SK-N-SH treated with all-trans-retinoic acid at 6 μM for 48 hours (cell line): ENCODE data around the gene SLC15A2.

ENCODE experiments used
- CREB5 ChIP-seq: fragments of 250-450 bp; sonication (Bioruptor Pico); IDR thresholded peaks from 2 replicates; pipeline ENCODE4 v1.5.1; 2020; ENCODE audit warnings: low read depth, mild to moderate bottlenecking, moderate library complexity
- CSDC2 ChIP-seq: fragments of 250-450 bp; sonication (Bioruptor Pico); IDR thresholded peaks from 2 replicates; pipeline ENCODE4 v1.5.0; 2020; ENCODE audit warnings: mild to moderate bottlenecking, moderate library complexity
- ESRRG ChIP-seq: fragments of 250-450 bp; sonication (Bioruptor Pico); IDR thresholded peaks from 2 replicates; pipeline ENCODE4 v1.6.1; 2021; ENCODE audit warnings: mild to moderate bottlenecking
- GLIS3 ChIP-seq: fragments of 250-450 bp; sonication (Bioruptor Pico); IDR thresholded peaks from 2 replicates; pipeline ENCODE4 v1.5.0; 2020; ENCODE audit warnings: mild to moderate bottlenecking, moderate library complexity
- ISL1 ChIP-seq: fragments of 250-450 bp; sonication (Bioruptor Pico); IDR thresholded peaks from 2 replicates; pipeline ENCODE4 v2.1.2; 2022; ENCODE audit warnings: mild to moderate bottlenecking, moderate library complexity
- OSR1 ChIP-seq: fragments of 250-450 bp; sonication (Bioruptor Pico); IDR thresholded peaks from 2 replicates; pipeline ENCODE4 v1.8.0; 2022; ENCODE audit warnings: moderate library complexity, mild to moderate bottlenecking, inconsistent platforms
- PATZ1 ChIP-seq: fragments of 250-450 bp; sonication (Bioruptor Pico); IDR thresholded peaks from 2 replicates; pipeline ENCODE4 v1.8.0; 2020; ENCODE audit warnings: mild to moderate bottlenecking, moderate library complexity, borderline replicate concordance
- RARB ChIP-seq: fragments of 250-450 bp; sonication (Bioruptor Pico); IDR thresholded peaks from 2 replicates; pipeline ENCODE4 v1.8.0; 2021; ENCODE audit warnings: mild to moderate bottlenecking, moderate library complexity
- TSHZ2 ChIP-seq: fragments of 250-450 bp; sonication (Bioruptor Pico); IDR thresholded peaks from 2 replicates; pipeline ENCODE4 v1.5.0; 2020; ENCODE audit warnings: mild to moderate bottlenecking, moderate library complexity
- ZC3H10 ChIP-seq: fragments of 250-450 bp; sonication (Bioruptor Pico); IDR thresholded peaks from 2 replicates; pipeline ENCODE4 v1.5.1; 2021; ENCODE audit warnings: mild to moderate bottlenecking, moderate library complexity
- ZFP30 ChIP-seq: fragments of 450-650 bp; formaldehyde crosslinking; IDR thresholded peaks from 2 replicates; pipeline ENCODE4 v1.5.0; 2022; ENCODE audit warnings: mild to moderate bottlenecking, moderate library complexity

- TF ChIP-seq OSR1 = no peak
- no peak for TF ChIP-seq RARB (CRISPR knock-in tag)
- TF ChIP-seq TSHZ2 = no peak
- TF ChIP-seq CSDC2 (CRISPR knock-in tag) = no peak
- no peak for TF ChIP-seq GLIS3 (CRISPR knock-in tag)
- no peak for TF ChIP-seq ESRRG (CRISPR knock-in tag)
- TF ChIP-seq ISL1 (CRISPR knock-in tag) = no peak
- TF ChIP-seq PATZ1 = no peak
- no peak for TF ChIP-seq CREB5 (CRISPR knock-in tag)
- no peak for TF ChIP-seq ZFP30 (CRISPR knock-in tag)
- TF ChIP-seq ZC3H10 (CRISPR knock-in tag) = no peak
Measured at GRCh38 chr3:121926380-121926779, 32.2 kb downstream of the SLC15A2 start.
